Esophagus squamous epithelium (tissue), 5 donors: ENCODE measurements around the gene RAB8B. TPM values are rescaled to one million over a fixed set of nuclear protein-coding genes. Genes with fewer than 3 reads are reported as not detected.

Experiments
- DNase-seq: peaks from one replicate; lab custom pipeline; 2025; lab: John Stamatoyannopoulos, UW
- H3K27ac ChIP-seq, 4 donors: fragments of 200-600 bp; sonication (generic); one replicate each; pipeline ENCODE4 v1.5.1; 2016 to 2019; ENCODE audit warnings: mild to moderate bottlenecking in 1 of 4
- H3K27me3 ChIP-seq, 4 donors: fragments of 200-600 bp; sonication (generic); 1 replicate in 3 of 4; 2 replicates in 1 of 4; pipeline versions ENCODE4 v1.5.1 to v1.6.0; 2017 to 2021; ENCODE audit warnings: antibody characterized with exemption in 1 of 4
- H3K36me3 ChIP-seq, 3 donors: fragments of 200-600 bp; sonication (generic); one replicate each; pipeline ENCODE4 v1.5.1; 2016 to 2019
- H3K4me1 ChIP-seq, 3 donors: fragments of 200-600 bp; sonication (generic); one replicate each; pipeline ENCODE4 v1.5.1; 2017 to 2019
- H3K4me3 ChIP-seq, 4 donors: fragments of 200-600 bp; sonication (generic); 1 replicate in 3 of 4; 2 replicates in 1 of 4; pipeline ENCODE4 v1.5.1; 2016 to 2019; ENCODE audit warnings: mild to moderate bottlenecking in 2 of 4, moderate library complexity in 1 of 4
- H3K9me3 ChIP-seq, 3 donors: fragments of 200-600 bp; sonication (generic); one replicate each; pipeline ENCODE4 v1.5.1; 2016 to 2019
- POLR2A ChIP-seq, 4 donors: fragments of 450-650 bp; IDR thresholded peaks; one replicate each; pipeline ENCODE4 v1.6.1; 2017; ENCODE audit warnings: antibody characterized with exemption in 4 of 4, mild to moderate bottlenecking in 4 of 4, moderate library complexity in 3 of 4
- WGBS, 2 donors: methylation state at CpG; one replicate each; pipeline ENCODE4 v1.1.5; 2018; 5-methylcytosine and 5-hydroxymethylcytosine counted together
- intact Hi-C: fragments of 100-400 bp; cut with DNase I; formaldehyde crosslinking; loops from one replicate; pipeline ENCODE4 v1.15.0; 2022
- total RNA-seq, 4 donors: library from RNA; depleted of rRNA; stranded (reverse); fragments of >200 nt; gene quantifications; one replicate each; pipeline ENCODE4 v1.1.0, GENCODE V29; 2016
- TF ChIP-seq, protein P1 (sequence below), 6 experiments: fragments of 450-650 bp in 4 of 6; fragments of 200-600 bp in 2 of 6; sonication (generic) in 2 of 6; IDR thresholded peaks; one replicate each; pipeline ENCODE4 v1.5.1; 2016 to 2019; ENCODE audit warnings: antibody characterized with exemption in 6 of 6, mild to moderate bottlenecking in 4 of 6, moderate library complexity in 4 of 6
- donor health status: DM: yes; HTN: yes; CAD: no.

Gene RAB8B
- total RNA-seq, 4 donors from 2014 or later: 3.1 to 22.7 (median 10.0) TPM

- no peak for DNase-seq
- WGBS, 2 donors: 76 to 89% methylated on average over 4 to 5 of the region's 6 CpGs
- H3K27ac ChIP-seq: no peak overlapping the region
- TF ChIP-seq, protein P1, sequence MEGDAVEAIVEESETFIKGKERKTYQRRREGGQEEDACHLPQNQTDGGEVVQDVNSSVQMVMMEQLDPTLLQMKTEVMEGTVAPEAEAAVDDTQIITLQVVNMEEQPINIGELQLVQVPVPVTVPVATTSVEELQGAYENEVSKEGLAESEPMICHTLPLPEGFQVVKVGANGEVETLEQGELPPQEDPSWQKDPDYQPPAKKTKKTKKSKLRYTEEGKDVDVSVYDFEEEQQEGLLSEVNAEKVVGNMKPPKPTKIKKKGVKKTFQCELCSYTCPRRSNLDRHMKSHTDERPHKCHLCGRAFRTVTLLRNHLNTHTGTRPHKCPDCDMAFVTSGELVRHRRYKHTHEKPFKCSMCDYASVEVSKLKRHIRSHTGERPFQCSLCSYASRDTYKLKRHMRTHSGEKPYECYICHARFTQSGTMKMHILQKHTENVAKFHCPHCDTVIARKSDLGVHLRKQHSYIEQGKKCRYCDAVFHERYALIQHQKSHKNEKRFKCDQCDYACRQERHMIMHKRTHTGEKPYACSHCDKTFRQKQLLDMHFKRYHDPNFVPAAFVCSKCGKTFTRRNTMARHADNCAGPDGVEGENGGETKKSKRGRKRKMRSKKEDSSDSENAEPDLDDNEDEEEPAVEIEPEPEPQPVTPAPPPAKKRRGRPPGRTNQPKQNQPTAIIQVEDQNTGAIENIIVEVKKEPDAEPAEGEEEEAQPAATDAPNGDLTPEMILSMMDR (IDR thresholded peaks at IDR 0.05): no peak
- TF ChIP-seq POLR2A (IDR thresholded peaks at IDR 0.05): no peak
- no peak overlapping the region for H3K4me3 ChIP-seq
- no peaks in the 10 kb centered on the region for H3K4me1 ChIP-seq
- no peaks in the 10 kb centered on the region for H3K27me3 ChIP-seq
- intact Hi-C loops: no loop called here
- H3K36me3 ChIP-seq: peaks cover 0 to 34% (median 0%) of the 10 kb centered on the region in 3 donors
- no peaks in the 10 kb centered on the region for H3K9me3 ChIP-seq
Measured at GRCh38 chr15:63296195-63296594, 106.8 kb downstream of the RAB8B start.

GRCh38 chr15:63299943-63300575 lies 110.7 kb downstream of the RAB8B start:
- peaks cover 0 to 63% (median 0%) of the 10 kb centered on the region in 3 donors for H3K36me3 ChIP-seq

DNA sequence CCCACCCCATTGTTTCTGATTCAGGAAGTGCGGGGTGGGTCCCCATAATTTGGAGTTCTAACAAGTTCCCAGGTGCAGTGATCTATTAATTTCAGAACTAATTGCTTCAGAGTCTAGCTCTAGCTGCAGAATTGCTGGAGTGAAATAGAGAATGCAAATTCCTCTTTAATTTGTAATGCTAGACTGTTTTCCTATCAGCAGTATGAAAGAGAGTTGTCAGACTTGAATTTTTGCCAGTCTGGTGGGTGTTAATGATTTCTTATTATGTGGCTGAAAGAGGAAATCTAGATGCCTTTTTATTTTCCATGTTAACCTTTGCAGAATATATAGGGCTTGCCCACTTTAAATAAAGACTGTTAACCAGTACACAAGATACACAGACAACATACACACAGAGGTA lies 111.7 kb downstream of the RAB8B start:
- WGBS, 2 donors: 89 to 100% methylated on average over 1 of the region's 1 CpG
- no peak for TF ChIP-seq POLR2A (IDR thresholded peaks at IDR 0.05)
- TF ChIP-seq, protein P1 (IDR thresholded peaks at IDR 0.05): no peak
- Histone ChIP-seq H3K9me3 (no peaks in the 10 kb centered on the region), H3K27ac (no peak overlapping the region), H3K27me3 (no peaks in the 10 kb centered on the region), H3K4me1 (peaks cover 0 to under 1% (median 0%) of the 10 kb centered on the region in 3 donors), H3K4me3 (no peak overlapping the region), H3K36me3 (peaks cover 0 to 72% (median 0%) of the 10 kb centered on the region in 3 donors)
- DNase-seq: no peak
- intact Hi-C loops: no loop called here

More at GRCh38 chr15:63299943-63300575, 110.7 kb downstream of the RAB8B start:
- H3K27me3 ChIP-seq: no peaks in the 10 kb centered on the region
- WGBS, 2 donors: 90% methylated on average over 7 of the region's 7 CpGs
- H3K4me1 ChIP-seq: no peaks in the 10 kb centered on the region
- no peak overlapping the region for H3K4me3 ChIP-seq
- TF ChIP-seq POLR2A (IDR thresholded peaks at IDR 0.05): no peak
- TF ChIP-seq, protein P1 (IDR thresholded peaks at IDR 0.05): no peak
- no peak overlapping the region for H3K27ac ChIP-seq
- intact Hi-C loops: no loop called here
- no peaks in the 10 kb centered on the region for H3K9me3 ChIP-seq
- no peak for DNase-seq

- no peaks in the 10 kb centered on the region for H3K9me3 ChIP-seq
- no peak for DNase-seq
- TF ChIP-seq, protein P1 (IDR thresholded peaks at IDR 0.05): no peak
- TF ChIP-seq POLR2A (IDR thresholded peaks at IDR 0.05): no peak
- no peaks in the 10 kb centered on the region for H3K27me3 ChIP-seq
- H3K27ac ChIP-seq: no peak overlapping the region
- no peak overlapping the region for H3K4me3 ChIP-seq
- H3K36me3 ChIP-seq: peaks cover 0 to 54% (median 0%) of the 10 kb centered on the region in 3 donors
- H3K4me1 ChIP-seq: peaks cover 0 to 18% (median 0%) of the 10 kb centered on the region in 3 donors
- intact Hi-C loops: no loop called here
- WGBS, 2 donors: 69 to 84% methylated on average over 5 of the region's 5 CpGs
Measured at GRCh38 chr15:63305260-63305659, 115.9 kb downstream of the RAB8B start.

DNA sequence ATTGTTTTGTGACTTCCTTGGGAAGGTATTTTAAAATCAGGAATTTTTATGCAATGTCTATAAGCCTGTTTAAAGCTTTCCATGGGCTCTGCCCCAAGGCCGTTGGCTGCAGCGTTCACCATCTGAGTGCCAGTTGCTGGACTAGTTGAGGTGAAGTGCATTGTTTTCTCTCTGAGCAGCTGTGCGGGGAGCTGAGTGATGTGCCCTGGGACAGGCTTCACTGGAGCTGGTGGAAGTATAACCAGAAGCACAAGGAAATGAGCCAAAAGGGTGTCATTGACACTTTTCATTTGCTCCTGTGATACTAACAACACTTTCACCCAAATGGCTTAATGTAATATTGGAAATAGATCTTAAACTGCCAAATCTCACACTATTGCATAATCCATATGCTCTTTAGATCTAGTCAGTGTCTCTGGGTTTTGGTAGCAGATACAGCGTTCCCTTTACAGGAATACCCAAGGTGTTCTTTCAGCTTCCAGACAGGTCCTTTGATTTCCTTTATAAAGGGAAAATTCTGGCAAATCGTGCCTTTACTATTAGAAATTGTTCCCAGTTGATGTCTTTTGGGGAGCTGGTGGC lies 117.2 kb downstream of the RAB8B start:
- 60 to 86% methylated on average over 5 of the region's 5 CpGs for WGBS, 2 donors
- H3K27me3 ChIP-seq: no peaks in the 10 kb centered on the region
- no peak for TF ChIP-seq POLR2A (IDR thresholded peaks at IDR 0.05)
- no peak overlapping the region for H3K27ac ChIP-seq
- no peak for DNase-seq
- H3K4me1 ChIP-seq: peaks cover 0 to 18% (median 0%) of the 10 kb centered on the region in 3 donors
- H3K9me3 ChIP-seq: no peaks in the 10 kb centered on the region
- intact Hi-C loops: no loop called here
- no peak overlapping the region for H3K4me3 ChIP-seq
- peaks cover 0 to 47% (median 0%) of the 10 kb centered on the region in 3 donors for H3K36me3 ChIP-seq
